GM12878 (cell line): ENCODE data around the gene CLCN2. TPM values are rescaled to one million over a fixed set of nuclear protein-coding genes. Genes with fewer than 3 reads are reported as not detected.
A peak's percentile ranks its signal among the peaks of the same experiment; 100 is the strongest.

Experiments
- ASH2L ChIP-seq: fragments of 300-600, 200-600 bp; sonication (generic); IDR thresholded peaks from 2 replicates; pipeline ENCODE4 v1.6.1; 2017; ENCODE audit warnings: low read depth, mild to moderate bottlenecking, borderline replicate concordance
- BCLAF1 ChIP-seq: fragments of 450-650 bp; IDR thresholded peaks from 2 replicates; pipeline ENCODE4 v1.6.1; 2017; ENCODE audit warnings: antibody characterized with exemption, mild to moderate bottlenecking, moderate library complexity
- EGR1 ChIP-seq, 2 experiments: IDR thresholded peaks; 1 replicate in 1 of 2; 2 replicates in 1 of 2; pipeline ENCODE4 v1.6.1; 2011 to 2012; ENCODE audit warnings: low read depth in 2 of 2, low read length in 2 of 2, borderline replicate concordance in 1 of 2, mild to moderate bottlenecking in 1 of 2, moderate library complexity in 1 of 2
- GATAD2B ChIP-seq: fragments of 450-650 bp; conservative IDR thresholded peaks from 2 replicates; pipeline ENCODE4 v1.6.1; 2017; ENCODE audit warnings: low read depth, mild to moderate bottlenecking, moderate library complexity
- NKRF ChIP-seq: fragments of 450-650 bp; conservative IDR thresholded peaks from 2 replicates; pipeline ENCODE4 v1.6.1; 2017; ENCODE audit warnings: mild to moderate bottlenecking, moderate library complexity
- NR2C2 ChIP-seq: IDR thresholded peaks from 2 replicates; pipeline ENCODE4 v1.6.1; 2011; ENCODE audit warnings: borderline replicate concordance, low read depth; ENCODE audit not compliant: control insufficient read depth, insufficient read length
- SPI1 ChIP-seq: IDR thresholded peaks from 2 replicates; pipeline ENCODE4 v1.6.1; 2011; ENCODE audit warnings: low read depth, mild to moderate bottlenecking, low read length, moderate library complexity, borderline replicate concordance; ENCODE audit not compliant: insufficient read depth
- polyA plus RNA-seq, 11 experiments: library from polyadenylated mRNA; depleted of rRNA in 4 of 11; unstranded in 6 of 11; stranded (reverse) in 5 of 11; fragments of >200 nt; fragmentation: Nextera tagmentation in 4 of 11; fragmentation: Illumina TruSeq in 1 of 11; extraction: Ambion mirVana in 4 of 11; extraction: Trizol in 1 of 11; gene quantifications; 1 replicate in 1 of 11; 2 replicates in 10 of 11; pipeline versions ENCODE4 v1.2.1 to v1.2.3, GENCODE V29; 2011 to 2016; ENCODE audit warnings: inconsistent platforms in 2 of 11, missing spikeins in 2 of 11, low read depth in 1 of 11
- total RNA-seq, 4 experiments: library from RNA; depleted of rRNA in 3 of 4; stranded (reverse); fragments of >200 nt in 3 of 4; fragmentation: Illumina TruSeq in 1 of 4; extraction: Trizol in 1 of 4; gene quantifications; 2 replicates each; pipeline versions ENCODE4 v1.2.1 to v1.2.3, GENCODE V29; 2013 to 2021

CLCN2 gene
- total and polyA plus RNA-seq, 10 of the 15 experiments (the other 5 are each of a cell fraction or from before 2014, with no cell fraction given): 0.13 to 2.6 (median 0.85) TPM; not detected in 1

GRCh38 chr3:184371570-184372018 is 10.2 kb upstream of the CLCN2 start (continued):
- no peak for TF ChIP-seq GATAD2B
- TF ChIP-seq EGR1 (IDR thresholded peaks at IDR 0.05; ENCODE audit: borderline replicate concordance in 1 of 2, low read depth in 2 of 2, low read length in 2 of 2): no peak
- no peak for TF ChIP-seq ASH2L
- peak; percentile 55; the same call in 1 of the 2 replicates for TF ChIP-seq SPI1
- no peak for TF ChIP-seq NR2C2
- TF ChIP-seq NKRF: no peak
- no peak for TF ChIP-seq BCLAF1
- TF ChIP-seq, all 136 proteins: peak for 6
